DMS 273 (cell line): Measurements from ENCODE around the gene ZBTB44.
A peak's percentile ranks its signal among the peaks of the same experiment; 100 is the strongest.
"Not testable (repeated sequence)": the region's sequence is repeated elsewhere in the genome, so short reads cannot be mapped to it uniquely, and the experiment has no call there.

Source experiments
- DNase-seq: peaks from one replicate; lab custom pipeline; 2025; ENCODE audit not compliant: unreplicated experiment; lab: John Stamatoyannopoulos, UW

The ZBTB44 gene

GRCh38 chr11:130314750-130315285 lies at the start of gene ZBTB44:
Gene ZBTB44, minus strand, starts transcription at chr11:130314917. Its CDS starts 53,044 bp downstream, at chr11:130261873.
- peak; percentile 91 for DNase-seq

GRCh38 chr11:130359419-130359818 lies 44.7 kb upstream of the ZBTB44 start:
- no peak for DNase-seq

GRCh38 chr11:130358398-130358797 lies 43.7 kb upstream of the ZBTB44 start:
- no peak for DNase-seq

- DNase-seq = no peak
These were observed 32.5 kb upstream of the ZBTB44 start for GRCh38 chr11:130347261-130347660.

- DNase-seq = no peak
These were observed 30.1 kb upstream of the ZBTB44 start for GRCh38 chr11:130344841-130345240.

GRCh38 chr11:130340671-130341319 lies 26.1 kb upstream of the ZBTB44 start:
- no peak for DNase-seq

- DNase-seq = no peak
These were observed 23.9 kb upstream of the ZBTB44 start for GRCh38 chr11:130338667-130339066.

- no peak for DNase-seq
These were observed 22.8 kb upstream of the ZBTB44 start for GRCh38 chr11:130337281-130338089.

GRCh38 chr11:130331397-130331796 lies 16.7 kb upstream of the ZBTB44 start:
- DNase-seq = not testable (repeated sequence)

- DNase-seq = peak; percentile 65
These were observed 15.5 kb upstream of the ZBTB44 start for GRCh38 chr11:130330101-130330684.

- no peak for DNase-seq
These were observed 13.7 kb upstream of the ZBTB44 start for GRCh38 chr11:130328420-130328819.

GRCh38 chr11:130327716-130328115 lies 13.0 kb upstream of the ZBTB44 start:
- no peak for DNase-seq

- DNase-seq = no peak
These were observed 11.0 kb upstream of the ZBTB44 start for GRCh38 chr11:130325691-130326090.

- no peak for DNase-seq
These were observed 9.0 kb upstream of the ZBTB44 start for GRCh38 chr11:130323452-130324450.

- DNase-seq = no peak
These were observed 7.4 kb upstream of the ZBTB44 start for GRCh38 chr11:130322126-130322525.

GRCh38 chr11:130318031-130318673 lies 3.4 kb upstream of the ZBTB44 start:
- no peak for DNase-seq

GRCh38 chr11:130315354-130315970 lies 745 bp upstream of the ZBTB44 start:
- no peak for DNase-seq

GRCh38 chr11:130314184-130314749 lies 450 bp downstream of the ZBTB44 start:
- peak; percentile 82 for DNase-seq
